ENCODE results near the gene MAP4K4. TPM values are rescaled to one million over a fixed set of nuclear protein-coding genes. Genes with fewer than 3 reads are reported as not detected.

Gene MAP4K4
- total RNA-seq, 4 donors from 2014 or later = 33.8 to 47.3 (median 35.7) TPM

GRCh38 chr2:101754618-101755017 is 57.1 kb downstream of the MAP4K4 start:
- no peak for DNase-seq
- TF ChIP-seq CTCF (IDR thresholded peaks at IDR 0.05) (no peak), POLR2A (IDR thresholded peaks at IDR 0.05) (no peak)
- WGBS, 2 donors = 86 to 92% methylated on average over 2 of the region's 2 CpGs
- no peaks in the 10 kb centered on the region for H3K9me3 ChIP-seq
- intact Hi-C loops (cut with DNase I) = no loop called here
- no peaks in the 10 kb centered on the region for H3K27me3 ChIP-seq
- H3K4me1 ChIP-seq = peaks cover 11 to 14% of the 10 kb centered on the region in 2 donors
- no peaks in the 10 kb centered on the region for H3K36me3 ChIP-seq
- no peak overlapping the region for H3K4me3 ChIP-seq (replicated peaks in 1 of 3)
- no peak overlapping the region for H3K27ac ChIP-seq

- H3K36me3 ChIP-seq = no peaks in the 10 kb centered on the region
- WGBS, 2 donors = 85 to 92% methylated on average over 3 of the region's 3 CpGs
- DNase-seq = no peak
- intact Hi-C loops (cut with DNase I) = no loop called here
- H3K4me3 ChIP-seq (replicated peaks in 1 of 3) = no peak overlapping the region
- no peaks in the 10 kb centered on the region for H3K9me3 ChIP-seq
- no peak for TF ChIP-seq CTCF (IDR thresholded peaks at IDR 0.05)
- TF ChIP-seq POLR2A (IDR thresholded peaks at IDR 0.05) = no peak
- no peaks in the 10 kb centered on the region for H3K27me3 ChIP-seq
- H3K27ac ChIP-seq = no peak overlapping the region
- H3K4me1 ChIP-seq = peaks cover 11 to 14% of the 10 kb centered on the region in 2 donors
These were observed 58.8 kb downstream of the MAP4K4 start for GRCh38 chr2:101756266-101756665.

GRCh38 chr2:101758001-101758400 is 60.5 kb downstream of the MAP4K4 start:
- WGBS, 2 donors = 93 to 94% methylated on average over 3 of the region's 3 CpGs
- Histone ChIP-seq H3K4me3 (replicated peaks in 1 of 3) (no peak overlapping the region), H3K9me3 (no peaks in the 10 kb centered on the region), H3K36me3 (no peaks in the 10 kb centered on the region), H3K4me1 (peaks cover 11 to 13% of the 10 kb centered on the region in 2 donors), H3K27me3 (no peaks in the 10 kb centered on the region), H3K27ac (no peak overlapping the region)
- intact Hi-C loops (cut with DNase I) = no loop called here
- TF ChIP-seq POLR2A (IDR thresholded peaks at IDR 0.05) = no peak
- TF ChIP-seq CTCF (IDR thresholded peaks at IDR 0.05) = no peak
- DNase-seq = no peak

GRCh38 chr2:101759162-101759561 is 61.7 kb downstream of the MAP4K4 start:
- Histone ChIP-seq H3K27ac (no peak overlapping the region), H3K27me3 (no peaks in the 10 kb centered on the region), H3K9me3 (no peaks in the 10 kb centered on the region), H3K4me3 (replicated peaks in 1 of 3) (no peak overlapping the region), H3K36me3 (no peaks in the 10 kb centered on the region), H3K4me1 (peaks cover 8 to 22% of the 10 kb centered on the region in 2 donors)
- 63 to 70% methylated on average over 2 of the region's 2 CpGs for WGBS, 2 donors
- no peak for DNase-seq
- TF ChIP-seq POLR2A (IDR thresholded peaks at IDR 0.05) (no peak), CTCF (IDR thresholded peaks at IDR 0.05) (no peak)
- intact Hi-C loops (cut with DNase I) = no loop called here

- H3K27ac ChIP-seq = no peak overlapping the region
- no peak for DNase-seq
- peaks cover 18 to 47% of the 10 kb centered on the region in 2 donors for H3K4me1 ChIP-seq
- no peak for TF ChIP-seq POLR2A (IDR thresholded peaks at IDR 0.05)
- TF ChIP-seq CTCF (IDR thresholded peaks at IDR 0.05) = no peak
- intact Hi-C loops (cut with DNase I) = no loop called here
- H3K27me3 ChIP-seq = no peaks in the 10 kb centered on the region
- no peaks in the 10 kb centered on the region for H3K36me3 ChIP-seq
- no peak overlapping the region for H3K4me3 ChIP-seq (replicated peaks in 1 of 3)
- 47 to 58% methylated on average over 4 of the region's 4 CpGs for WGBS, 2 donors
- no peaks in the 10 kb centered on the region for H3K9me3 ChIP-seq
These were observed 65.1 kb downstream of the MAP4K4 start for GRCh38 chr2:101762451-101763171.

Measured in thyroid gland (tissue), 4 donors.